NB4 (cell line): ENCODE data around the gene SLC26A2.

ENCODE experiments used
- MYC ChIP-seq: IDR thresholded peaks from 2 replicates; pipeline ENCODE4 v1.6.1; 2011; ENCODE audit warnings: low read depth, low read length
- POLR2A ChIP-seq: IDR thresholded peaks from 2 replicates; pipeline ENCODE4 v1.6.1; 2011; ENCODE audit warnings: mild to moderate bottlenecking; ENCODE audit not compliant: insufficient read length; ENCODE audit errors: extremely low read depth
- TF ChIP-seq, protein P1 (sequence below): IDR thresholded peaks from one replicate; pipeline ENCODE4 v1.5.1; 2012; ENCODE audit warnings: low read depth, low read length
- TF ChIP-seq, protein P2 (sequence below): IDR thresholded peaks from 2 replicates; pipeline ENCODE4 v1.6.1; 2011; ENCODE audit warnings: low read depth, low read length

DNA sequence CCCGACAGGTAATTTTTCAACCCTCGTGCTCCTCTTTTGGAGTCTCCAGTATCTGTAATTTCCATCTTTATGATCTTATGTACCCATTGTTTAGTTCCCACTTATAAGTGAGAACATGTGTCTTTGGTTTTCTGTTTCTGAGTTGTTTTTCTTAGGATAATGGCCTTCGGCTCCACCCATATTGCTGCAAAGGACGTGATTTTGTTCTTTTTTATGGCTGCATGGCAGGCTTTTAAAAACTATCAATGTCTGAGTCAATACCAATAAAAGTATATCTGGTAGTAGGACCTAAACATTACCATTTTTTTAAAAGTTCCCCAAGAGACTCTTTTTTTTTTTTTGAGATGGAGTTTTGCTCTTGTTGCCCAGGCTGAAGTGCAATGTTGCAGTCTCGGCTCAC is 3.9 kb upstream of the SLC26A2 start:
- TF ChIP-seq, protein P1, sequence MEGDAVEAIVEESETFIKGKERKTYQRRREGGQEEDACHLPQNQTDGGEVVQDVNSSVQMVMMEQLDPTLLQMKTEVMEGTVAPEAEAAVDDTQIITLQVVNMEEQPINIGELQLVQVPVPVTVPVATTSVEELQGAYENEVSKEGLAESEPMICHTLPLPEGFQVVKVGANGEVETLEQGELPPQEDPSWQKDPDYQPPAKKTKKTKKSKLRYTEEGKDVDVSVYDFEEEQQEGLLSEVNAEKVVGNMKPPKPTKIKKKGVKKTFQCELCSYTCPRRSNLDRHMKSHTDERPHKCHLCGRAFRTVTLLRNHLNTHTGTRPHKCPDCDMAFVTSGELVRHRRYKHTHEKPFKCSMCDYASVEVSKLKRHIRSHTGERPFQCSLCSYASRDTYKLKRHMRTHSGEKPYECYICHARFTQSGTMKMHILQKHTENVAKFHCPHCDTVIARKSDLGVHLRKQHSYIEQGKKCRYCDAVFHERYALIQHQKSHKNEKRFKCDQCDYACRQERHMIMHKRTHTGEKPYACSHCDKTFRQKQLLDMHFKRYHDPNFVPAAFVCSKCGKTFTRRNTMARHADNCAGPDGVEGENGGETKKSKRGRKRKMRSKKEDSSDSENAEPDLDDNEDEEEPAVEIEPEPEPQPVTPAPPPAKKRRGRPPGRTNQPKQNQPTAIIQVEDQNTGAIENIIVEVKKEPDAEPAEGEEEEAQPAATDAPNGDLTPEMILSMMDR, result no peak
- no peak for TF ChIP-seq POLR2A
- TF ChIP-seq, protein P2, sequence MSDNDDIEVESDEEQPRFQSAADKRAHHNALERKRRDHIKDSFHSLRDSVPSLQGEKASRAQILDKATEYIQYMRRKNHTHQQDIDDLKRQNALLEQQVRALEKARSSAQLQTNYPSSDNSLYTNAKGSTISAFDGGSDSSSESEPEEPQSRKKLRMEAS, result no peak
- no peak for TF ChIP-seq MYC
